Muscle of back (tissue), 11 donors: Measurements from ENCODE around the gene MAD1L1. TPM values are rescaled to one million over a fixed set of nuclear protein-coding genes. Genes with fewer than 3 reads are reported as not detected.

Source experiments
- DNase-seq, 3 donors: peaks; one replicate each; pipeline versions ENCODE4 v3.0.0 to v3.0.0-alpha.2; 2013
- polyA plus RNA-seq, 10 donors: library from polyadenylated mRNA; unstranded; fragments of 120-200 nt; gene quantifications; one replicate each; pipeline ENCODE4 v1.2.1, GENCODE V29; 2013; ENCODE audit not compliant: insufficient read length in 10 of 10

MAD1L1 gene
- polyA plus RNA-seq, 10 donors = 15.4 to 25.7 (median 22.0) TPM

GRCh38 chr7:2118630-2119190 lies 114.0 kb downstream of the MAD1L1 start:
- no peak for DNase-seq

GRCh38 chr7:2118056-2118455 lies 114.7 kb downstream of the MAD1L1 start:
- no peak for DNase-seq

- no peak for DNase-seq
Observed at GRCh38 chr7:2117646-2118045, 115.1 kb downstream of the MAD1L1 start.

GRCh38 chr7:2116989-2117591 lies 115.7 kb downstream of the MAD1L1 start:
- no peak for DNase-seq

GRCh38 chr7:2116448-2116810 lies 116.3 kb downstream of the MAD1L1 start:
- no peak for DNase-seq

GRCh38 chr7:2115760-2116447 lies 116.8 kb downstream of the MAD1L1 start:
- no peak for DNase-seq

GRCh38 chr7:2114926-2115759 lies 117.6 kb downstream of the MAD1L1 start:
- no peak for DNase-seq

- no peak for DNase-seq
Observed at GRCh38 chr7:2114052-2114451, 118.7 kb downstream of the MAD1L1 start.

GRCh38 chr7:2112261-2113198 lies 120.2 kb downstream of the MAD1L1 start:
- DNase-seq = no peak

GRCh38 chr7:2111568-2111967 lies 121.2 kb downstream of the MAD1L1 start:
- DNase-seq = no peak

- peak in 1 of 3 donors; percentile 58 for DNase-seq
Observed at GRCh38 chr7:2110610-2111396, 121.9 kb downstream of the MAD1L1 start.

- peak in 1 of 3 donors; percentile 86 for DNase-seq
Observed at GRCh38 chr7:2109936-2110609, 122.7 kb downstream of the MAD1L1 start.

GRCh38 chr7:2109251-2109872 lies 123.4 kb downstream of the MAD1L1 start:
- DNase-seq = no peak

GRCh38 chr7:2108501-2109250 lies 124.1 kb downstream of the MAD1L1 start:
- DNase-seq = no peak

- DNase-seq = no peak
Observed at GRCh38 chr7:2108071-2108455, 124.7 kb downstream of the MAD1L1 start.

- peak in 2 of 3 donors; percentile 44 to 75 for DNase-seq
Observed at GRCh38 chr7:2107386-2108070, 125.2 kb downstream of the MAD1L1 start.

GRCh38 chr7:2106924-2107323 lies 125.8 kb downstream of the MAD1L1 start:
- peak in 2 of 3 donors; percentile 54 to 83 for DNase-seq

- peak in 1 of 3 donors; percentile 66 for DNase-seq
Observed at GRCh38 chr7:2106440-2106839, 126.3 kb downstream of the MAD1L1 start.
